IMR-90 (cell line): ENCODE data around the gene ABCA9. TPM values are rescaled to one million over a fixed set of nuclear protein-coding genes. Genes with fewer than 3 reads are reported as not detected.

Source experiments
- ATAC-seq: fragments of 200-7000 bp; cut with Tn5 transposase; 2 replicates; pipeline ENCODE4 v1.9.1; 2020; ENCODE audit warnings: low read depth, mild to moderate bottlenecking, moderate library complexity
- BruUV-seq: library from RNA; stranded (reverse); fragments of 400-500 nt; replicated peaks from 2 replicates; lab custom pipeline; 2021; lab: Mats Ljungman, UMichigan
- CTCF ChIA-PET: fragments of 300-600 bp; formaldehyde crosslinking; extraction: SDS; loops from one replicate; lab custom pipeline; 2021; ENCODE audit warnings: antibody characterized with exemption; lab: Yijun Ruan, JAX
- POLR2A ChIA-PET: fragments of 300-600 bp; sonication (Branson Sonifier 250); formaldehyde crosslinking; loops from one replicate; lab custom pipeline; 2022; ENCODE audit warnings: antibody characterized with exemption; ENCODE audit not compliant: unreplicated experiment; lab: Charles Lee
- DNase-seq: peaks from one replicate; pipeline ENCODE4 v3.0.0; 2013
- H2AFZ ChIP-seq: replicated peaks from 2 replicates; pipeline ENCODE3; 2013; ENCODE audit warnings: low read length, mild to moderate bottlenecking; ENCODE audit not compliant: poor library complexity
- H2AK5ac ChIP-seq: 2 replicates; pipeline ENCODE4 v1.6.1; 2013; ENCODE audit warnings: low read depth, low read length, inconsistent platforms
- H2AK9ac ChIP-seq: replicated peaks from 2 replicates; pipeline ENCODE3; 2013; ENCODE audit warnings: mild to moderate bottlenecking, low read depth, low read length, moderate library complexity; ENCODE audit not compliant: poor library complexity
- H2BK120ac ChIP-seq: 2 replicates; pipeline ENCODE4 v1.6.1; 2013; ENCODE audit warnings: low read depth, low read length, inconsistent platforms
- H2BK15ac ChIP-seq: 3 replicates; pipeline ENCODE4 v1.6.1; 2013; ENCODE audit warnings: low read depth, low read length, inconsistent platforms
- H2BK20ac ChIP-seq: 2 replicates; pipeline ENCODE4 v1.6.1; 2013; ENCODE audit warnings: low read depth, mild to moderate bottlenecking, inconsistent platforms, low read length, moderate library complexity
- H2BK5ac ChIP-seq: 2 replicates; pipeline ENCODE4 v1.6.1; 2013; ENCODE audit warnings: mild to moderate bottlenecking, low read depth, low read length, inconsistent platforms; ENCODE audit not compliant: poor library complexity, severe bottlenecking
- H3K14ac ChIP-seq: replicated peaks from 2 replicates; pipeline ENCODE4 v1.6.1; 2013; ENCODE audit warnings: low read depth, low read length, inconsistent platforms
- H3K18ac ChIP-seq: 2 replicates; pipeline ENCODE4 v1.6.1; 2013; ENCODE audit warnings: low read depth, low read length, control low read depth
- H3K23ac ChIP-seq: 2 replicates; pipeline ENCODE4 v1.6.1; 2013; ENCODE audit warnings: low read depth, low read length, inconsistent platforms
- H3K27ac ChIP-seq: 2 replicates; pipeline ENCODE4 v1.5.1; 2013; ENCODE audit warnings: mild to moderate bottlenecking, control low read depth, low read length; ENCODE audit not compliant: insufficient read depth
- H3K27me3 ChIP-seq: 2 replicates; pipeline ENCODE4 v1.6.1; 2013; ENCODE audit warnings: low read length; ENCODE audit not compliant: control insufficient read depth, insufficient read depth
- H3K36me3 ChIP-seq: 2 replicates; pipeline ENCODE4 v1.6.1; 2013; ENCODE audit warnings: low read length, mixed read lengths; ENCODE audit not compliant: control insufficient read depth, insufficient read depth
- H3K4ac ChIP-seq: 2 replicates; pipeline ENCODE4 v1.6.1; 2013; ENCODE audit warnings: low read depth, low read length, inconsistent platforms
- H3K4me1 ChIP-seq: 2 replicates; pipeline ENCODE4 v1.6.1; 2013; ENCODE audit warnings: low read length, mixed read lengths; ENCODE audit not compliant: control insufficient read depth, insufficient read depth
- H3K4me2 ChIP-seq: 2 replicates; pipeline ENCODE4 v1.6.1; 2013; ENCODE audit warnings: low read depth, mild to moderate bottlenecking, control low read depth, low read length, moderate library complexity
- H3K4me3 ChIP-seq: 2 replicates; pipeline ENCODE4 v1.5.1; 2013; ENCODE audit warnings: low read depth, mild to moderate bottlenecking, control low read depth, low read length, moderate library complexity; ENCODE audit not compliant: insufficient read depth
- H3K56ac ChIP-seq: 2 replicates; pipeline ENCODE4 v1.6.1; 2013; ENCODE audit warnings: low read length, inconsistent platforms; ENCODE audit not compliant: insufficient read depth; ENCODE audit errors: extremely low read depth
- H3K79me1 ChIP-seq, 2 experiments: 2 replicates each; pipeline ENCODE4 v1.6.1; 2013; ENCODE audit warnings: low read length in 2 of 2, inconsistent platforms in 1 of 2, low read depth in 1 of 2
- H3K9ac ChIP-seq: 2 replicates; pipeline ENCODE4 v1.6.1; 2013; ENCODE audit warnings: low read depth, low read length, control low read depth
- H3K9me1 ChIP-seq: 2 replicates; pipeline ENCODE4 v1.6.1; 2013; ENCODE audit warnings: low read length, inconsistent platforms; ENCODE audit not compliant: insufficient read depth
- H3K9me3 ChIP-seq: 2 replicates; pipeline ENCODE4 v1.6.1; 2013; ENCODE audit warnings: low read length; ENCODE audit not compliant: control insufficient read depth, insufficient read depth
- H4K20me1 ChIP-seq: 2 replicates; pipeline ENCODE4 v1.6.1; 2013; ENCODE audit warnings: low read length, inconsistent platforms; ENCODE audit not compliant: insufficient read depth
- H4K5ac ChIP-seq: 2 replicates; pipeline ENCODE4 v1.6.1; 2013; ENCODE audit warnings: mild to moderate bottlenecking, low read depth, low read length, control low read depth
- H4K8ac ChIP-seq, 2 experiments: 2 replicates each; pipeline ENCODE4 v1.6.1; 2013; ENCODE audit warnings: low read depth in 2 of 2, low read length in 2 of 2, control low read depth in 1 of 2, inconsistent platforms in 1 of 2
- H4K91ac ChIP-seq: 2 replicates; pipeline ENCODE4 v1.6.1; 2013; ENCODE audit warnings: low read depth, low read length, inconsistent platforms; ENCODE audit not compliant: insufficient read depth
- BHLHE40 ChIP-seq: fragments of 150-350 bp; IDR thresholded peaks from 2 replicates; pipeline ENCODE4 v1.6.1; 2016; ENCODE audit warnings: mild to moderate bottlenecking, low read depth, low read length
- CEBPB ChIP-seq: IDR thresholded peaks from 2 replicates; pipeline ENCODE4 v1.6.1; 2012; ENCODE audit warnings: low read depth, low read length, improper control_type of control experiment
- CHD1 ChIP-seq: IDR thresholded peaks from 2 replicates; pipeline ENCODE4 v1.6.1; 2012; ENCODE audit warnings: low read depth, low read length, improper control_type of control experiment
- CTCF ChIP-seq: conservative IDR thresholded peaks from 2 replicates; pipeline ENCODE4 v1.5.1; 2012; ENCODE audit warnings: mild to moderate bottlenecking, low read depth, low read length, improper control_type of control experiment
- ELK1 ChIP-seq: fragments of 150-350 bp; IDR thresholded peaks from 2 replicates; pipeline ENCODE4 v1.6.1; 2016; ENCODE audit warnings: low read depth, mild to moderate bottlenecking, low read length, moderate library complexity, borderline replicate concordance
- FOS ChIP-seq: fragments of 150-350 bp; IDR thresholded peaks from 2 replicates; pipeline ENCODE4 v1.6.1; 2016; ENCODE audit warnings: low read depth, low read length
- MXI1 ChIP-seq: IDR thresholded peaks from 2 replicates; pipeline ENCODE4 v1.6.1; 2012; ENCODE audit warnings: low read depth, mild to moderate bottlenecking, low read length, moderate library complexity, borderline replicate concordance
- NFE2L2 ChIP-seq: fragments of 150-350 bp; IDR thresholded peaks from 2 replicates; pipeline ENCODE4 v1.6.1; 2016; ENCODE audit warnings: low read depth, mild to moderate bottlenecking, low read length
- POLR2A ChIP-seq: IDR thresholded peaks from 2 replicates; pipeline ENCODE4 v1.6.1; 2012; ENCODE audit warnings: mild to moderate bottlenecking, low read depth, low read length
- RAD21 ChIP-seq: IDR thresholded peaks from 2 replicates; pipeline ENCODE4 v1.6.1; 2012; ENCODE audit warnings: low read length, improper control_type of control experiment
- RCOR1 ChIP-seq: IDR thresholded peaks from 2 replicates; pipeline ENCODE4 v1.6.1; 2012; ENCODE audit warnings: mild to moderate bottlenecking, low read length, improper control_type of control experiment; ENCODE audit not compliant: insufficient replicate concordance
- RFX5 ChIP-seq: IDR thresholded peaks from 2 replicates; pipeline ENCODE4 v1.8.0; 2012; ENCODE audit warnings: low read depth, mild to moderate bottlenecking, low read length, moderate library complexity
- SMC3 ChIP-seq: fragments of 150-350 bp; IDR thresholded peaks from 2 replicates; pipeline ENCODE4 v1.6.1; 2016; ENCODE audit warnings: low read depth, mild to moderate bottlenecking, antibody characterized with exemption, low read length, moderate library complexity
- USF2 ChIP-seq: fragments of 150-350 bp; IDR thresholded peaks from 2 replicates; pipeline ENCODE4 v1.6.1; 2017; ENCODE audit warnings: mild to moderate bottlenecking, antibody characterized with exemption, low read length, low read depth
- WGBS, 2 experiments: methylation state at CpG; one replicate each; pipeline versions ENCODE4 v1.1.5 to v1.1.7; 2013; ENCODE audit warnings: missing lambda C conversion rate in 2 of 2; ENCODE audit not compliant: insufficient read length in 1 of 2; ENCODE audit errors: extremely low coverage in 2 of 2; 5-methylcytosine and 5-hydroxymethylcytosine counted together
- dilution Hi-C: fragments of 300-500 bp; cut with HindIII; formaldehyde crosslinking; loops from one replicate; pipeline ENCODE4 v1.14.3; 2018; ENCODE audit warnings: low sequenced_read_pairs; ENCODE audit not compliant: unreplicated experiment
- in situ Hi-C: fragments of 300-500 bp; cut with MboI; formaldehyde crosslinking; loops from 3 replicates; pipeline ENCODE4 v1.14.3; 2019; ENCODE audit warnings: low sequenced_read_pairs, inconsistent platforms, mixed read lengths
- intact Hi-C: fragments of 100-400 bp; cut with micrococcal nuclease; formaldehyde crosslinking; loops from 2 replicates; pipeline ENCODE4 v1.10.0; 2022
- polyA plus RNA-seq, 3 experiments: library from polyadenylated mRNA; depleted of rRNA; stranded (reverse); fragments of >200 nt; gene quantifications; 2 replicates each; pipeline ENCODE4 v1.2.3, GENCODE V29; 2012; ENCODE audit warnings: low replicate concordance in 1 of 3
- total RNA-seq: library from RNA; depleted of rRNA; stranded (reverse); fragments of >200 nt; gene quantifications from 2 replicates; pipeline ENCODE4 v1.2.3, GENCODE V29; 2012

The ABCA9 gene
- total and polyA plus RNA-seq, 2 of the 4 experiments (the other 2 are of a cell fraction) = under 0.01 TPM; not detected in 1

GRCh38 chr17:69059458-69060175, 1.1 kb downstream of the ABCA9 start:
- TF ChIP-seq MXI1 = no peak
- no peak for TF ChIP-seq BHLHE40
- no peak for TF ChIP-seq CTCF
- no peak for TF ChIP-seq NFE2L2
- TF ChIP-seq CEBPB = no peak
- no peak for TF ChIP-seq RAD21
- no peak for TF ChIP-seq CHD1
- no peak for TF ChIP-seq FOS
- TF ChIP-seq SMC3 = no peak
- TF ChIP-seq USF2 = no peak
- no peak for TF ChIP-seq ELK1
- no peak for TF ChIP-seq RCOR1
- TF ChIP-seq POLR2A = no peak
- TF ChIP-seq RFX5 = no peak
- Histone ChIP-seq H3K4me1 (no peaks in the 10 kb centered on the region), H3K9me3 (no peaks in the 10 kb centered on the region), H3K14ac (no peak overlapping the region), H3K56ac (no peak overlapping the region), H4K5ac (no peak overlapping the region), H4K20me1 (no peaks in the 10 kb centered on the region), H3K9ac (no peak overlapping the region), H3K4ac (no peak overlapping the region), H4K8ac (no peak overlapping the region), H2BK15ac (no peak overlapping the region), H2BK120ac (no peak overlapping the region), H3K23ac (no peak overlapping the region), H3K36me3 (no peaks in the 10 kb centered on the region), H2BK20ac (no peak overlapping the region), H3K9me1 (no peaks in the 10 kb centered on the region), H3K27me3 (no peaks in the 10 kb centered on the region), H2AK5ac (no peak overlapping the region), H3K4me3 (no peak overlapping the region), H3K18ac (no peak overlapping the region; the same call in 1 of the 2 replicates), H2AK9ac (no peak overlapping the region), H2BK5ac (no peak overlapping the region), H4K91ac (no peak overlapping the region), H3K79me1 (no peaks in the 10 kb centered on the region), H3K27ac (no peak overlapping the region; the same call in 1 of the 2 replicates), H2AFZ (no peak overlapping the region), H3K4me2 (no peak overlapping the region)
- dilution Hi-C loops (no loop called here), in situ Hi-C loops (no loop called here), intact Hi-C loops (loop anchor here (10.0 kb wide), 1 partner anchor 285 kb away; no protein-coding TSS in a partner anchor)
- WGBS, 2 experiments = no CpG with 5 or more reads among the region's 7 CpGs
- BruUV-seq = no TSS peak
- ATAC-seq = no peak
- DNase-seq = no peak
- ChIA-PET CTCF (interaction anchor here (0.7 kb wide), 1 partner anchor 10 kb away, joined by 4 read pairs; no protein-coding TSS in a partner anchor), POLR2A (no interaction called here)
